ENCODE measurements around the gene UBE2L5. TPM values are rescaled to one million over a fixed set of nuclear protein-coding genes. Genes with fewer than 3 reads are reported as not detected.

The UBE2L5 gene
- total and polyA plus RNA-seq, 4 donors: 0.35 to 1.1 TPM; not detected in 2

DNA sequence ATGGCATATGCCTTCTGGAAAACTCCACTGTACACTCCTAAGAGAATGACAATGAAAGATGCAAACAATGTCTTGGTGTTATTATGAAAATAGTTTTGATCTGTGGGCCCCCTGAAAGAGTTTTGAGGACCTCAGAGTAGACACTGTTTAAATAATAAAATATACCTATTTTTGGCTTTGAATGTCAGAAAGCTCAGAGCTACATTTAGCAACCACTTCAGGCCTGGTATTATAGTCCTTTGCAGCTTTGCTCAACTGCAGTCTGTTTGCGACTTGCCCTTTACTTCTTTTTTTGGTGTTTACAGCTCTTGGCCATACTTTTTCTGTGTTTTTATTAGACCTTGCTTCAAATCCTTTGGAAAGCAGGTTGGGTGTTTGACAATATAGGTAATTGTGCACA, 5.8 kb upstream of the UBE2L5 start:
- no CpG with 5 or more reads among the region's 1 CpG for whole genome bisulfite sequencing (ENCODE audit: insufficient coverage)
- DNase-seq (ENCODE audit: low read depth in 4 of 6, low spot score in 6 of 6): no peak
- Histone ChIP-seq H3K27me3 (ENCODE audit: control insufficient read depth, insufficient read depth, low read length) (no peaks in the 10 kb centered on the region), H3K4me3 (ENCODE audit: low read depth, low read length) (no peak overlapping the region), H3K27ac (ENCODE audit: low read depth, low read length) (no peak overlapping the region), H3K9me3 (ENCODE audit: control insufficient read depth, insufficient read depth, low read length) (no peaks in the 10 kb centered on the region), H3K36me3 (ENCODE audit: control insufficient read depth, insufficient read depth, low read length) (no peaks in the 10 kb centered on the region), H3K4me1 (ENCODE audit: control insufficient read depth, insufficient read depth, low read length) (peaks cover 8% of the 10 kb centered on the region)

DNA sequence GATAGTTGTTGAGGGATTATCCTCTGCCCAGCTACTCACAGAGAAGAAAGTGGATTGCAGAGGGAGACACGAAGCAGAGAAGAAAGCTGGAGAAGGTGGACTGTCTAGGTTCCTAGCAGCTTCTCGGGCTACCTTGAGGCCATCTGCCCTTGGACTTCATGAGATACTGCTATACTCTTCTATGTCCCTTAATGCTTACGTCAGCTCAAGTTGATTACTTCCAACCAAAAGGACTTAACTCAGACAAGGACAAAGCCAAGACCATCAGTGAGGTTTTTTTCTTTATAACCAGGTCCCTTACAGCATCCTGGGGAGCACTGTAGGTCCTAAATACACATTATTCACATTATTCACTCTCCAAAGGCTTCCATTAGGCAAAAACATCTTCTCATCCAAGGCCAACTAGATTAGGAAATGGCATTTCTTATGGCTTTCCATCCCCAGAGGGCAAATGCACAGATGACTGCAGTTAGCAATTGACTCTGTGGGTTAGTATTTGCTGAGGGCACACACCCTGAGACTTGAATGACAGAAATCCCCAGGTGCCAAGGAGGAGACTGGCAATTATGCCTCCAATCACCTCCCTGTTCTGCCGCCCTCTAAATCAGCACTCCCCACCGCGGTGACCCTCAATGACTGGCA, 4.1 kb upstream of the UBE2L5 start:
- Histone ChIP-seq H3K4me3 (ENCODE audit: low read depth, low read length) (no peak overlapping the region), H3K4me1 (ENCODE audit: control insufficient read depth, insufficient read depth, low read length) (peaks cover 8% of the 10 kb centered on the region), H3K36me3 (ENCODE audit: control insufficient read depth, insufficient read depth, low read length) (no peaks in the 10 kb centered on the region), H3K27ac (ENCODE audit: low read depth, low read length) (no peak overlapping the region), H3K9me3 (ENCODE audit: control insufficient read depth, insufficient read depth, low read length) (no peaks in the 10 kb centered on the region), H3K27me3 (ENCODE audit: control insufficient read depth, insufficient read depth, low read length) (no peaks in the 10 kb centered on the region)
- DNase-seq (ENCODE audit: low read depth in 4 of 6, low spot score in 6 of 6): no peak
- 82% methylated on average over 3 of the region's 6 CpGs for whole genome bisulfite sequencing (ENCODE audit: insufficient coverage)

DNA sequence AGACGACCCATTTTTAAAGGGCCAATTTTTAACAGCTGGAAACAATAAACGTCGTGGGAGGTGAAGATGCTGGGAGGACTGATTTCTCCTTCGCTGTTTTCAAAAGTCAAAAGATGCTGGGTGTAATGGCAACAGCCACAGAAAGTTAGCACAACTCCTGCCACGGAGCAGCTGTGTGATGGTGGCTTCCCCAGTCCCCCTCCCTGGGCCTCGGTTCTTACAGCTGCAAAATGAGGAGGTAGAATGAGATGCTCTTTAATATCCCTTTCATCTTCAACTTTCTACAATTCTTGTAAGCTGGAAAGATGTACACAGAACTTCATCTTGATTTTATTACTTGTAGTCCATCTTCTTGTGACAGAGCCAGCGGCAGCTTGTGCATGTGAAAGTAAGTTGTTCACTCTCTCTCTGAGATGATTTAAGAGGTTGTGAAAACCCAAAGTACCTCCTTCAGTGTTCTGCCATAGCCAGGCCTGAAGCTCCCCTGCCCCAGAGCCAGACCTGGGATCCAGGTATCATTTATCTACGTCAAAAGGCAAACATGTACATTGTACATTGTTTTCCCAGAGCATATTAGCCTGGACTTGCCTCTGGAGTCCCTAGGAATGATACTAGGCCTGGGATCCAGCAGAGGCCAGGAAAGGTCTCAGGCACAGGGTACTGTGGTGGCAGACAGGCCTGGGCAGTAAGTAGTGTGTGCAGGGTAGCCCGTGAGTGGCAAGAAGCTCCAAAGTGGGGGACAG, 3.4 kb upstream of the UBE2L5 start:
- Histone ChIP-seq H3K4me3 (ENCODE audit: low read depth, low read length) (no peak overlapping the region), H3K27ac (ENCODE audit: low read depth, low read length) (no peak overlapping the region), H3K9me3 (ENCODE audit: control insufficient read depth, insufficient read depth, low read length) (no peaks in the 10 kb centered on the region), H3K27me3 (ENCODE audit: control insufficient read depth, insufficient read depth, low read length) (no peaks in the 10 kb centered on the region), H3K36me3 (ENCODE audit: control insufficient read depth, insufficient read depth, low read length) (no peaks in the 10 kb centered on the region), H3K4me1 (ENCODE audit: control insufficient read depth, insufficient read depth, low read length) (peaks cover 8% of the 10 kb centered on the region)
- WGBS (ENCODE audit: insufficient coverage): 65% methylated on average over 6 of the region's 9 CpGs
- DNase-seq (ENCODE audit: low read depth in 4 of 6, low spot score in 6 of 6): peak in 1 of 6 donors; percentile 62

DNA sequence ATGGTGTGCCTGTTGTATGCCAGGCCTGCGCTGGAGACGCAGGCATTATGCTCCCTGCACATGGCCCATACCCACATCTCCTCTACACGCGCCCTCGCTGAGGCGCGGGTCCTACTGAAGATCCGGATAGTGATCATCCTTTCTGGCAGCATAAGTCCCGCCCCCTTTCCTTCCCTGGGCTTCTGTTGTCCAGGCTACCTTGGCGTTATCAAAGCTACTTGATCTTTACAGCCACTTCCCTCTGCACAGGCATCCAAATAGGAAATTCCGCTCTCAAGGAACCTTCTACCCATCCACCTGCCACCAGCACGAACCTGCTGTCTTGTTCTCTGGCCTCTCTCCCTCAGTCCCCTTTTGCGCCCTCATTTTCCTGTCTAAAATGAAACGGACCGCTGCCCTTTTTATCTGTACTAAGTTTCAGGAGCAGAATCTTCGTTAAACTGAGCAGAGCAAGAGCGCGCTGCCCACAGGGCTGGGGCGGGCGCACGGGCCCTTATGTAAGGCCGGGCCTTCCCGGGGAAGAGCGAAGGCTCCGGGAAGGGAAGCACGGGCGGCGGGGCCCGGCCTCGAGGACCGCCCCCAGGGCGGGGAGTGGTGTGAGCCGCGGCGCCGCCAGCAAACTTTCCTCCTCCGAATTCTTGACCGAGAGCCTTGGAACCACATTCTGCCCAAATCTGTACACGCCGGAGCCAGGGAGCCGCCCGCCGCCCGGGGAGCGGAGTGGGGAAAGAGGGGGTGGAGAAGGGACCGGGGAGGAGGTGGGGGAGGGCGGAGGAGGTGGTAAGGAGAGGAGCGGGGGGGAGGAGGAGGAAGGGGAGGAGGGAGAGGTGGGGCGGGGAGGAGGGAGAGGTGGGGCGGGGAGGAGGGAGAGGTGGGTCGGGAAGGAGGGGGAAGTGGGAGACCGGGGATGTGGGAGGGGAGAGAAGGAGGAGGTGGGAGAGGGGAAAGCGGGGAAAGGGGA, 920 bp upstream of the UBE2L5 start:
- Histone ChIP-seq H3K27ac (ENCODE audit: low read depth, low read length) (peak overlapping the region; percentile 92), H3K4me1 (ENCODE audit: control insufficient read depth, insufficient read depth, low read length) (peaks cover 8% of the 10 kb centered on the region), H3K36me3 (ENCODE audit: control insufficient read depth, insufficient read depth, low read length) (no peaks in the 10 kb centered on the region), H3K9me3 (ENCODE audit: control insufficient read depth, insufficient read depth, low read length) (no peaks in the 10 kb centered on the region), H3K4me3 (ENCODE audit: low read depth, low read length) (peak overlapping the region; percentile 65), H3K27me3 (ENCODE audit: control insufficient read depth, insufficient read depth, low read length) (no peaks in the 10 kb centered on the region)
- peak in 4 of 6 donors; percentile 54 to 89 (median 64) for DNase-seq (ENCODE audit: low read depth in 4 of 6, low spot score in 6 of 6)
- 9% methylated on average over 40 of the region's 53 CpGs for whole genome bisulfite sequencing (ENCODE audit: insufficient coverage)

DNA sequence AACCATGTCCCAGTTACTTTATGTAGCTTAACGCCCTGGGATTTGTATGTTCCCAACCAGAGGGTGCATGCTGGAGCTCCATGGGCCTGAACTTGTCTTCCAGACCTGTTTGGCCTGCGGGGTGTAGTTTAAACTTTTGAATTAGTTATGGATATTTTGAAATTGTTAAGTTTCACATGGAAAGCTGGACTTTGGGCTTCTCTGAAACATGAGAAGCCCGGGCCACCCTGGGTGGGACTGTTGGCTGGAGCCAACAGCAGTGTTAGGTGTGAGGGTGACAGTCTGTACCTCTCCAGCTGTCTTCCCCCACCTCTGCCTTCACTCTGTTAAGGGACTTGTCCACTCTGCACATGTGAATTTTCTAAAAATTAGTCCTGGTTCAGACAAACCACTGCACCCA, 1.6 kb downstream of the UBE2L5 start:
- Histone ChIP-seq H3K9me3 (ENCODE audit: control insufficient read depth, insufficient read depth, low read length) (no peaks in the 10 kb centered on the region), H3K4me1 (ENCODE audit: control insufficient read depth, insufficient read depth, low read length) (peaks cover 8% of the 10 kb centered on the region), H3K36me3 (ENCODE audit: control insufficient read depth, insufficient read depth, low read length) (no peaks in the 10 kb centered on the region), H3K27ac (ENCODE audit: low read depth, low read length) (no peak overlapping the region), H3K4me3 (ENCODE audit: low read depth, low read length) (no peak overlapping the region), H3K27me3 (ENCODE audit: control insufficient read depth, insufficient read depth, low read length) (no peaks in the 10 kb centered on the region)
- 90% methylated on average over 1 of the region's 3 CpGs for WGBS (ENCODE audit: insufficient coverage)
- no peak for DNase-seq (ENCODE audit: low read depth in 4 of 6, low spot score in 6 of 6)

DNA sequence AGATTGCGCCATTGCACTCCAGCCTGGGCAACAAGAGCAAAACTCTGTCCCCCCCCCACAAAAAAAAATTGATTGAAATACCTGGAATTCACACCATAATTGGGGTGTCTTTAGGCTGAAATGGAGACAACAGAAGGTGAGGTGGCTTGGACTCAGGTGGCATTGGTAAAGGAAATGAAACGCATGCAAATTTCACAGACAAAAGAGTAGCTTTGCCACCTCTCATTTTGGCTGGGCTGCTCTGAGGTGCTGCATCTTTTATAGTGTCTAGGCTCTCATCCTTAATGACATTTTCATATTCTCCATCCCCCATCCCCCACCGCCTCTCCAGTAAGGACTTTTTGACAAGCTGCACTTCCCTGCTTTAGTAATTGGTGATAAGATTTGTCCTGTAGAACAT, 6.9 kb downstream of the UBE2L5 start:
- Histone ChIP-seq H3K36me3 (ENCODE audit: control insufficient read depth, insufficient read depth, low read length) (no peaks in the 10 kb centered on the region), H3K27ac (ENCODE audit: low read depth, low read length) (no peak overlapping the region), H3K27me3 (ENCODE audit: control insufficient read depth, insufficient read depth, low read length) (no peaks in the 10 kb centered on the region), H3K4me1 (ENCODE audit: control insufficient read depth, insufficient read depth, low read length) (no peaks in the 10 kb centered on the region), H3K4me3 (ENCODE audit: low read depth, low read length) (no peak overlapping the region), H3K9me3 (ENCODE audit: control insufficient read depth, insufficient read depth, low read length) (no peaks in the 10 kb centered on the region)
- 100% methylated on average over 1 of the region's 3 CpGs for WGBS (ENCODE audit: insufficient coverage)
- DNase-seq (ENCODE audit: low read depth in 4 of 6, low spot score in 6 of 6): no peak

DNA sequence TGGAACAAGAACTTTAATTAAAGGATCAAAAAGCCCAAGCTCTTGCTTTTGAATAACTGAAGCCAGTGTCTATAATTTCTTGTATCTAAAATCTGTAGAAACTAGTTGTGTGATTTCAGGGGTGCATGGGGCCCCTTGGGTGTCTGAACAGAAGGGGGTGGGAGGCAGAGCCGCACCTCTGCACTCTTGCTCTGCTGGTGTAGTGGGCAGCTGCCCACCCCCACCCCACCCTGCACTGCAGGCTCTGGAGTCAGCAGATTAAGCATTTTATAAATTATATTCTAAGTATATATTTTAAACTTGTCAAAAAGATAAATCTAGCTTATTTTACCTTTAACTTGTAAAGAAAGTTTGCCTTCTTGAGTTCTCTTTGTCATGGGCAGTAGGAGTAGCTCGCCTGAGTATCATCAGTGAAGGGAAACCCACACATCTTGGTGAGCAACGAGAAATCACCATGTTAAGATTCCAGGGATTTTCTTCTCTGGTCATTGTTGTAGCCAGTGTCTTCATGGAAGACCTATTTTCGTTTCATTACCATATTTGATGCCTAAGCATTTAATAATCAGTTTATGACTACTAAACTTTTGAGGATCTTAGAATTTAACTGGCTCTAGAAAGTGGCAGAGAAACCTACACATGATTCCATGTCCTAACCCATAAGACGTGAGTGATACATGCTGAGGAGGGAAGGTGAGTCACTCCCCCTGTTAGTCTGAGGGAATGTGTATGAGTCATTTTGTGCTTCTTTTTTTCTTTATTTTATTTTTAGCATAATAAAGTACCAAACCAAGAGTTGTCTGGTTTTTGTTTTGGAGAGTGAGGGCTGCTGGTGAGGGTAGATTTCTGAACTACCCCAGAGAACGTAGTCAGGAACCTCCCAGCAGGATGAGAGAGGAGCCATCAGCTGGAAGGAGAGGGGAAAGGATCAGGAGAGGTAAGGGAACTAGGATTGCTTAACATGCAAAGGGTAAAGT, 7.7 kb downstream of the UBE2L5 start:
- Histone ChIP-seq H3K36me3 (ENCODE audit: control insufficient read depth, insufficient read depth, low read length) (no peaks in the 10 kb centered on the region), H3K27me3 (ENCODE audit: control insufficient read depth, insufficient read depth, low read length) (no peaks in the 10 kb centered on the region), H3K4me1 (ENCODE audit: control insufficient read depth, insufficient read depth, low read length) (no peaks in the 10 kb centered on the region), H3K27ac (ENCODE audit: low read depth, low read length) (no peak overlapping the region), H3K9me3 (ENCODE audit: control insufficient read depth, insufficient read depth, low read length) (no peaks in the 10 kb centered on the region), H3K4me3 (ENCODE audit: low read depth, low read length) (no peak overlapping the region)
- 56% methylated on average over 1 of the region's 6 CpGs for WGBS (ENCODE audit: insufficient coverage)
- DNase-seq (ENCODE audit: low read depth in 4 of 6, low spot score in 6 of 6): no peak

DNA sequence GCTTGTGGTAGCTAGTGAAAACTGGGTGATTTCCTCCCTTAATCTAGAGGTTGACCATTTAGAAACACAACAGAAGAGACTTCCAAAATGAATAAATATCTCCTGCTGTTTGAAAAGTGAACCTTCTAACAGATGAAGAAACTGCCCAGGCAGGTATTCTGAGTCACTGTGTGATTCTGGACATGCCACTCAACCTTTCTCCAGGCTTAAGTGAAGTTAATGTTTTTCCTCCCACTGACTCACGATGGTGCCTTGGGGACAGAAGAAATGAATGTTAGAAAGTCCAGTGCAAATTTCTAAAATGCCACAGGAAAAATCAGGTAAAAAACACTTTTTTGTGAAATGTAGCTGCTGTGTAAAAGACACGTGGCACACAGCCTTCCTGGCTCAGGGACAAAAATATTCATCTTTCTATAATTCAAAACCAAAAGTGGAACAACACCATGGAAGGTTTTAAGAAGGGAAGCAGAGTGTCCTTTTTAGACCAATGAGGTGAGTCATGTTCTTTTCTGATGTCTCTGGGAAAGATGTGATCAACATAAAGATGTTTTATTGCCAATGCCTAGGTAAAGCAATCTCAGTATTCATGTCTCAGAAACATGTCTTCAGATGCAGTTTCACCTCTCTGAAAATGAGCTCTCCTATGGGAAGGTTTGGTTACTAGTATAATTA, 9.1 kb downstream of the UBE2L5 start:
- no CpG with 5 or more reads among the region's 2 CpGs for WGBS (ENCODE audit: insufficient coverage)
- Histone ChIP-seq H3K9me3 (ENCODE audit: control insufficient read depth, insufficient read depth, low read length) (no peaks in the 10 kb centered on the region), H3K27me3 (ENCODE audit: control insufficient read depth, insufficient read depth, low read length) (no peaks in the 10 kb centered on the region), H3K4me1 (ENCODE audit: control insufficient read depth, insufficient read depth, low read length) (no peaks in the 10 kb centered on the region), H3K4me3 (ENCODE audit: low read depth, low read length) (no peak overlapping the region), H3K36me3 (ENCODE audit: control insufficient read depth, insufficient read depth, low read length) (no peaks in the 10 kb centered on the region), H3K27ac (ENCODE audit: low read depth, low read length) (no peak overlapping the region)
- no peak for DNase-seq (ENCODE audit: low read depth in 4 of 6, low spot score in 6 of 6)

Data from spinal cord (tissue), 10 donors.